ENCODE measurements around the gene MFAP3L.
"Not testable (repeated sequence)": the region's sequence is repeated elsewhere in the genome, so short reads cannot be mapped to it uniquely, and the experiment has no call there.

Gene MFAP3L

GRCh38 chr4:169948271-169948670, 77.9 kb downstream of the MFAP3L start:
- TF ChIP-seq CTCF (conservative IDR thresholded peaks at IDR 0.05; ENCODE audit: low read depth, low read length), result no peak
- no peak overlapping the region for H3K4me3 ChIP-seq (ENCODE audit: low read depth, low read length)
- no peak for DNase-seq (ENCODE audit: low read depth)

- no peak overlapping the region for H3K4me3 ChIP-seq (ENCODE audit: low read depth, low read length)
- DNase-seq (ENCODE audit: low read depth), result no peak
- TF ChIP-seq CTCF (conservative IDR thresholded peaks at IDR 0.05; ENCODE audit: low read depth, low read length), result no peak
Measured at GRCh38 chr4:169945636-169946035, 80.6 kb downstream of the MFAP3L start.

GRCh38 chr4:169943601-169944000, 82.6 kb downstream of the MFAP3L start:
- DNase-seq (ENCODE audit: low read depth); H3K4me3 ChIP-seq (ENCODE audit: low read depth, low read length): not testable (repeated sequence)

GRCh38 chr4:169941141-169941540, 85.1 kb downstream of the MFAP3L start:
- H3K4me3 ChIP-seq (ENCODE audit: low read depth, low read length), result no peak overlapping the region
- DNase-seq (ENCODE audit: low read depth), result no peak
- no peak for TF ChIP-seq CTCF (conservative IDR thresholded peaks at IDR 0.05; ENCODE audit: low read depth, low read length)

GRCh38 chr4:169940460-169940859, 85.7 kb downstream of the MFAP3L start:
- TF ChIP-seq CTCF (conservative IDR thresholded peaks at IDR 0.05; ENCODE audit: low read depth, low read length), result peak; percentile 20
- no peak overlapping the region for H3K4me3 ChIP-seq (ENCODE audit: low read depth, low read length)
- DNase-seq (ENCODE audit: low read depth), result peak; percentile 2
